GM12801 (cell line): ENCODE results near the gene DPEP3.

Experiments used
- TF ChIP-seq, protein P1 (sequence below): IDR thresholded peaks from one replicate; pipeline ENCODE4 v1.5.1; 2011; ENCODE audit warnings: control low read depth; ENCODE audit not compliant: insufficient read length; ENCODE audit errors: extremely low read depth

DPEP3 gene

DNA sequence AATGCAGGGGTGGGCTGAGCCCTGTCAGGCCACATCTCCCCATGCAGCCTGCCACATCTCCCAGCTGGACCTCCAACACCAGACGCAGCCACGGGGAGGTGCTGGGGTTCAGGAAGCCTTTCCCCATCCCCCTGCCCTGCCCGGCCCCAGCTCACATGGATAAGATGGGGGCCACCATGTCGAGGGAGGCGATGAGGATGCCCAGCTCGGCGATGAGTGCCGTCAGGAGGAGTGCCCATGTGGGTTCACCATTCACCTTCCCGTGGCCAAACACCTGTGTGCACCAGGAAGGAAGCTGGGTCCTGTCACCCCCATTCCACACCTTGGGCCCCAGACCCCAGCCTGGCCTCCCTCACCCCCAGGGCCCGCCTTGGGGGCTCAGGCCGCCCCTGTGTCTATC, 30.7 kb downstream of the DPEP3 start:
- TF ChIP-seq, protein P1, sequence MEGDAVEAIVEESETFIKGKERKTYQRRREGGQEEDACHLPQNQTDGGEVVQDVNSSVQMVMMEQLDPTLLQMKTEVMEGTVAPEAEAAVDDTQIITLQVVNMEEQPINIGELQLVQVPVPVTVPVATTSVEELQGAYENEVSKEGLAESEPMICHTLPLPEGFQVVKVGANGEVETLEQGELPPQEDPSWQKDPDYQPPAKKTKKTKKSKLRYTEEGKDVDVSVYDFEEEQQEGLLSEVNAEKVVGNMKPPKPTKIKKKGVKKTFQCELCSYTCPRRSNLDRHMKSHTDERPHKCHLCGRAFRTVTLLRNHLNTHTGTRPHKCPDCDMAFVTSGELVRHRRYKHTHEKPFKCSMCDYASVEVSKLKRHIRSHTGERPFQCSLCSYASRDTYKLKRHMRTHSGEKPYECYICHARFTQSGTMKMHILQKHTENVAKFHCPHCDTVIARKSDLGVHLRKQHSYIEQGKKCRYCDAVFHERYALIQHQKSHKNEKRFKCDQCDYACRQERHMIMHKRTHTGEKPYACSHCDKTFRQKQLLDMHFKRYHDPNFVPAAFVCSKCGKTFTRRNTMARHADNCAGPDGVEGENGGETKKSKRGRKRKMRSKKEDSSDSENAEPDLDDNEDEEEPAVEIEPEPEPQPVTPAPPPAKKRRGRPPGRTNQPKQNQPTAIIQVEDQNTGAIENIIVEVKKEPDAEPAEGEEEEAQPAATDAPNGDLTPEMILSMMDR: no peak

DNA sequence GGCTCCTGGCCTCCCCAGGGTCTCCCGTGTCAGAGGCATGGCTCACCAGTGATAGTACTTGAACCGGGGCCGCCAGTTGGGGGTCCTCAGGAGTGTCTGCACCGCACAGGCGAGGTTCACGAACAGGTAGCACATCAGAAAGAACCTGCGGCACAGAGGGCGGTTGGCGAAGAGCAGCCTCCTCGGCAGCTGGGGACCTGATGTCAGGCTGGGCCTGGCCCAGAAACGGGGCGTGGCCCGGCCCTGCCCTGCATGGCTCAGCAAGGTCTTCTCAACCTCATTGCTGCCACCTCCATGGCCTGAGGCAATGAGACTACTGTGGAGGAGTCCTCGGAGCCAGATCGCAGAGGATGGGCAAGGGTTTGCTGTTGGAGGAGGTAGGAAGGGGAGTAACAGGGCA, 32.3 kb downstream of the DPEP3 start:
- TF ChIP-seq, protein P1: no peak

DNA sequence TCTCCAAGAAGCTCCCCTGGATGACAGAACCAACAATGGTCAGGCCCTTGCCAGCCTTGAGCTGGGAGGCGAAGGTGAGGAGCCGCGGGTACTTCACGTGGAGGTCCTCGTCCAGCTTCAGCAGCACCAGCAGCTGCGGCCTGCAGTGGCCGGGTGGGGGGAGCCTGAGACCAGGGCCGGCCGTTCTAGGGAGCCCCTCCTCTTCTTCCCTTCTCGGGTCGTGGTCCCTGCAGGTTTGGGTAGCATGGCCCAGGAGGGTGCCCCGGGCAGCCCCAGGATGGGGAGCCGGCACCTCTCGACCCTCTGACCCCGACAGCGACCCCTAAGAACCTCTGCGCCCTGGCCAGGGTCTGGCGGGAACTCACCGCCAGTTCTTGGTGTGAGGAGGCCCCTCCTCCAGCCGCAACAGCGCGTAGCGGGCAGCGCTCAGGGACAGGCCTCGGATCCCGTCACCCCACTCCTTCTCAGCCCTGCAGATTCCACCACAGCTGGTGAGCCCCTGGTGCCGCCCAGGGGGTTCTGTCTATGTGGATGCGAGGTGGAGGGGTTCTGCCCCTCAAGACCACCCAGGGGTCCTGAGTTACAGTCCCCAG, 33.2 kb downstream of the DPEP3 start:
- TF ChIP-seq, protein P1: no peak

DNA sequence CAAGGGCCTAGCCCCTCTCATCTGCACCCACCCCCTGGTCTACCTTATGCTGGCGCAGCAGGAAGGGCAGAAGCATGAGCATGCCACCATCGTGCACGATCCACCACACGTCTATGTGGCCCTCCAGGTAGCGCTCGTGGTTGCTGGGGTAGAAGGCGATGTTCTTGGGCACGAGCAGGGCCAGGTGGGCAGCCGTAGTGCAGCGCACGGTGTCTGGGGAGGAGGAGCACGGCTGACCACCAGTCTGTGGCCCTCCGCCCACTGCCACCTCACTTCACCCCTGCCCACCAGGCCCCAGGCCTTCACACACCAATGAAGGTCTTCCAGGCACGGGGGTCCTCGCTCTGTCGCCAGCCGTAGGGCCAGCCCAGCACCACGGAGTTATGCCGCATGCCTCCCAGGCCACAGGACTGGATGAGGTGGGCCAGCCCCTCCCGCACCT, 34.1 kb downstream of the DPEP3 start:
- TF ChIP-seq, protein P1: no peak

DNA sequence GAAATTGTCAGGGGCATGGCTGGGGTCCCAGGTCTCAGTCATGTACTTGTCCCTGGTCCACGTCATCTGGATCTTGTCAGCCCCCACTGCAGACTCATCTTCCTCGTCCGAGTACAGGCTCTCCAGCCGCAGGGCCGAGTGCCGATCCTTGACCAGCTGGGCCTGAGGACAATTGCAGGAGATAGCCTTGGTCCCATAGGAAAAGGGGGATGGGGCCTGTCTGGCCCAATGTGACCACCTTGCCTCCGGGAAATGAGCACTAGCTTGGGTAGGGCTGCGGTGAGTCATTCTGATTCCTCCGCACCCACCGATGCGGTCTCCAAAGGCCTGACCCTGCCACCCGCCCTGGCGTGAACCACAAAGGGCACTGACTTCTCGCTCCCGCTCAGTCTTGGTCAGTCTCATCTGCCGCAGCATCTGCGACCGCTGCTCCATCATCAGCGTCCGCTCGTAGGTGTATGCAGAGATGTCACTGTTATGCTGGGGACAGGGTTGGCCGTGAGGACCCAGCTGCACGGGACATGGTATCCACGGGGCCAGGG, 34.8 kb downstream of the DPEP3 start:
- TF ChIP-seq, protein P1: no peak

DNA sequence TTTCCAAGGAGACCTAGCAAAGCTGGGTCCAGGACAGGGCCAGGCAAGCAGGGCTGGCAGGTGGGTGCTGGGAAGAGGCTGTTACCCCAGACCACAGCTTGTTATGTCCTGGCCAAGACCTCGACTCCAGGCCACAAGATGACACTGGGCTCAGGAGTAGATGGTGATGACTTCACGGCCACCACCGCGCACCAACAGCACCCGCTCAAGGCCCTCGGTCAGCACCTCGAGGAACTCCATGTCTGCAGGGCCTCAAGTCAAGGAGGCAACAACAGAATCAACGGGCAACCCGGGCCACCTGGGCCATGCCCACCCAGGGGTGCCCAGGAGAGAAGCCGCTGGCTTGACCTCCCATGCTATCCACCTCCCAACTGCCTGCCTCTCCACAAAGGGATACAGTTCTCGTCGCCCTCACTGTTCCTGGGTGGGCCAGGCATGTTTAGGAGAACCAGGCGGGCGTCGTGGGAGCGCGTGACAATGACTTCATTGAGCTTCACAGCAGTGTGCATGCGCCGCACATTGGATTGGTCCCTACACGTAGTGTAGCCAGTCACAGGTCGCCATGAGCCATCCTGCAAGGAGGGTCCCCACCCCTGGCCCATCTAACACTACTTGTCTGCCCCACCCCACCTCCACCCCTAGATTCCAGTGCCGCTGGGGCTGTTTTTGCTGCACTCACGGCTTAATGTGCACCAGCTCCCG, 35.5 kb downstream of the DPEP3 start:
- TF ChIP-seq, protein P1: no peak

DNA sequence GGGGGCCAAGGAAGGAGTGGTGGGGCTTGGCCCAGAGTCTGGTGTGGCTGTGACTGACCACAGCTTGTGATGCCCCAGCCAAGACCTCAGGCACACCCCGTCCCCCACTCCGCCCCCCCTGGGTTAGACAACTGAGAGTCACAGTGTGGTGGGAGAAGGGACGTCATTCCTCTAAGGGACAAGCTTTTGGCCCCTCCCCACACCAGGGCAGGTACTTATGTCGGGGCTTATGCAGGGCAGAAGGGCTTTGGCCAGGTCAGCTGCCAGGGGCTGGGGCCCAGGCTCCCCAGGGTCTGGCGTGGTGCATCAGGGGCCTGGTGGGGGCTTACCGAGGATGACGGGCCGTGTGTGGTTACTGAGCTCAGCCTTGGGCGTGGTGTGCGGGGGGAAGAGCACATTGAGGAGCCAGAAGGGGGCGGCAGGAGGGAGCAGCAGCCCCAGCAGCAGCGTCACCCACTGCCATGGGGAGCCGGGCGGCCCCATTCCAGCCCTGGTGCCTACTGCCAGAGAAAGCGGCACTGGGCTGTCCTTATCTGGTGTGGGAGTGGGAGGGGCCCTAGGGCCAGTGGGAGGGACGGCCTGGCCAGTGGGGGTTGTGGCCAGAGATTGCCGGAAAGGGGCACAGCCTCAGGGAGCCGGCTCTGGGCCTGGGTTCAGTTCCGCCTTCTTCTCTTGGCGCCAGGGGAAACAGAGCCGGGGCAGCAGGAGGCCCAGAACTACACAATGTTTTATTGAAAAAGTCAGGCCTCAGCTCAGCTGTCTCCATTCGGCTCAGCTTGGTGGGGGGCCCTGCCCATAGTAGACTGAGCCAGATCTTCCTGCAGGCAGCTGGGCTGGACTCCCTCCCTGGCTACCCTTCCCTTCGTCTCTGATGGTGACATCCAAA, 36.4 kb downstream of the DPEP3 start, which contains the start of gene LCAT:
TSS of gene LCAT (minus strand) at position 502 of the 886 bp plus-strand sequence. CDS start at position 483, 19 bp downstream.
- TF ChIP-seq, protein P1: no peak
